GM12892 (cell line): ENCODE results near the gene SLC8A2.

Experiments used
- POLR2A ChIP-seq: IDR thresholded peaks from 2 replicates; pipeline ENCODE4 v1.6.1; 2011; ENCODE audit warnings: low read depth, low read length, control low read depth
- TAF1 ChIP-seq: IDR thresholded peaks from 2 replicates; pipeline ENCODE4 v1.6.1; 2011; ENCODE audit warnings: low read depth, mild to moderate bottlenecking, control low read depth, low read length, borderline replicate concordance

- TF ChIP-seq TAF1 (peak; percentile 65; the same call in 1 of the 2 replicates), POLR2A (peak; percentile 89)
Measured at GRCh38 chr19:47514869-47515588, 43.3 kb upstream of the SLC8A2 start, which contains the start of gene NAPA.
